Vagina (tissue), 2 donors: ENCODE results near the gene RB1.

Source experiments
- CTCF ChIP-seq, 3 experiments: fragments of 450-650 bp in 2 of 3; fragments of 200-600 bp in 1 of 3; sonication (generic) in 1 of 3; IDR thresholded peaks; one replicate each; pipeline ENCODE4 v1.5.1; 2017 to 2019; ENCODE audit warnings: antibody characterized with exemption in 3 of 3, mild to moderate bottlenecking in 2 of 3, moderate library complexity in 2 of 3
- POLR2A ChIP-seq, 2 donors: fragments of 450-650 bp; IDR thresholded peaks; one replicate each; pipeline ENCODE4 v1.6.1; 2017; ENCODE audit warnings: antibody characterized with exemption in 2 of 2, mild to moderate bottlenecking in 2 of 2, moderate library complexity in 2 of 2
- POLR2AphosphoS5 ChIP-seq, 2 donors: sonication (generic); formaldehyde crosslinking; IDR thresholded peaks; one replicate each; pipeline ENCODE4 v1.9.0; 2017; ENCODE audit warnings: antibody characterized with exemption in 2 of 2, mild to moderate bottlenecking in 2 of 2, low read depth in 1 of 2; ENCODE audit not compliant: insufficient read depth in 1 of 2

- TF ChIP-seq CTCF (IDR thresholded peaks at IDR 0.05) (no peak), POLR2AphosphoS5 (IDR thresholded peaks at IDR 0.05; ENCODE audit: insufficient read depth in 1 of 2, low read depth in 1 of 2) (no peak), POLR2A (IDR thresholded peaks at IDR 0.05) (no peak)
Observed at GRCh38 chr13:48504606-48505005, 201.1 kb downstream of the RB1 start.
